Loucy (cell line): Measurements from ENCODE around the gene SH3PXD2A.

Experiments used
- H2AFZ ChIP-seq: fragments of 200-600 bp; sonication (generic); 2 replicates; pipeline ENCODE4 v1.6.0; 2016; ENCODE audit warnings: antibody characterized with exemption, mild to moderate bottlenecking, low read length, moderate library complexity
- H3F3A ChIP-seq: fragments of 200-600 bp; 2 replicates; pipeline ENCODE4 v1.6.0; 2016; ENCODE audit warnings: antibody characterized with exemption, low read depth, mild to moderate bottlenecking
- H3K27me3 ChIP-seq: fragments of 200-600 bp; sonication (generic); 2 replicates; pipeline ENCODE4 v1.6.1; 2014; ENCODE audit warnings: low read length, mild to moderate bottlenecking; ENCODE audit not compliant: insufficient read depth, poor library complexity, severe bottlenecking
- H3K36me3 ChIP-seq: fragments of 200-600 bp; sonication (generic); 2 replicates; pipeline ENCODE4 v1.6.1; 2016; ENCODE audit warnings: low read length; ENCODE audit not compliant: insufficient read depth
- H3K4me1 ChIP-seq: fragments of 200-600 bp; sonication (generic); 2 replicates; pipeline ENCODE4 v1.5.1; 2014; ENCODE audit warnings: low read length, mild to moderate bottlenecking; ENCODE audit not compliant: insufficient read depth, poor library complexity, severe bottlenecking
- H3K4me2 ChIP-seq: fragments of 200-600 bp; sonication (generic); 2 replicates; pipeline ENCODE4 v1.6.0; 2014; ENCODE audit warnings: antibody characterized with exemption, low read length, low read depth, mild to moderate bottlenecking; ENCODE audit not compliant: poor library complexity, severe bottlenecking
- H3K4me3 ChIP-seq: fragments of 200-600 bp; sonication (generic); 2 replicates; pipeline ENCODE4 v1.5.1; 2014; ENCODE audit warnings: low read length, mild to moderate bottlenecking, mixed read lengths; ENCODE audit not compliant: poor library complexity, severe bottlenecking
- H3K79me2 ChIP-seq: fragments of 200-600 bp; sonication (generic); 2 replicates; pipeline ENCODE4 v1.6.1; 2014; ENCODE audit warnings: low read length; ENCODE audit not compliant: insufficient read depth
- H3K9ac ChIP-seq: fragments of 200-600 bp; sonication (generic); 2 replicates; pipeline ENCODE4 v1.6.0; 2014; ENCODE audit warnings: mild to moderate bottlenecking, low read depth, low read length, moderate library complexity; ENCODE audit not compliant: poor library complexity, severe bottlenecking
- H3K9me2 ChIP-seq: fragments of 200-600 bp; sonication (generic); replicated peaks from 2 replicates; pipeline ENCODE4 v1.6.1; 2016; ENCODE audit warnings: low read depth, low read length, mixed read lengths
- H3K9me3 ChIP-seq: fragments of 200-600 bp; sonication (generic); 2 replicates; pipeline ENCODE4 v1.6.1; 2014; ENCODE audit warnings: mild to moderate bottlenecking, antibody characterized with exemption, low read length, low read depth; ENCODE audit not compliant: insufficient read depth
- H4K20me1 ChIP-seq: fragments of 200-600 bp; sonication (generic); 2 replicates; pipeline ENCODE4 v1.6.0; 2014; ENCODE audit warnings: antibody characterized with exemption, low read length, mild to moderate bottlenecking; ENCODE audit not compliant: insufficient read depth, poor library complexity, severe bottlenecking
- CTCF ChIP-seq: fragments of 200-600 bp; sonication (generic); conservative IDR thresholded peaks from 2 replicates; pipeline ENCODE4 v1.5.1; 2014; ENCODE audit warnings: mild to moderate bottlenecking, antibody characterized with exemption, low read length
- EZH2phosphoT487 ChIP-seq: fragments of 200-600 bp; IDR thresholded peaks from 2 replicates; pipeline ENCODE4 v1.6.1; 2018; ENCODE audit warnings: antibody characterized with exemption, mild to moderate bottlenecking, moderate library complexity, borderline replicate concordance

Gene SH3PXD2A

DNA sequence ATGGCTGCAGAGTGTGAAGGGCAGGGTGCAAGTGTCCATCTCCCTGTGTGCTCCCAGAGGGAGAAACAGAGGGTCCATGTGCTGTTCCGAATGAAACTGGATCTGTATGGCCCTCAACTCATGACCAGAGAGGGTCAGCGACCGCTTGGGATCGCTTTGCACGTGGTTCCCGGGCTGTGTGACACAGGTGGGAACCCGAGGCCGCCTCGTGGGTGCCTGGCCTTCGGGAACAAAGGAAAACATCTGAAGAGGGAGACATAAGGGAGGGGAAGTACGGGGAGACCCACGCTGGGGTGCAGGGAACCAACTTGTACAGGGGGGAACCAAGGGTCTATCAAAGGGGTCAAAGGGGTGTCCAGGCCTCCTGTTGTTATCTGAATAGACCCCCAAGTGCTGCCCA lies 57.5 kb downstream of the SH3PXD2A start:
- no peaks in the 10 kb centered on the region for H3K27me3 ChIP-seq
- H3K4me1 ChIP-seq = peaks cover 17% of the 10 kb centered on the region

GRCh38 chr10:103795634-103796270 lies 59.6 kb downstream of the SH3PXD2A start:
- H3K27me3 ChIP-seq = no peaks in the 10 kb centered on the region
- peaks cover 20% of the 10 kb centered on the region; the same call in 1 of the 2 replicates for H3K36me3 ChIP-seq
- TF ChIP-seq EZH2phosphoT487 = no peak

More for the DNA sequence above, 57.5 kb downstream of the SH3PXD2A start:
- TF ChIP-seq CTCF = no peak
- TF ChIP-seq EZH2phosphoT487 = no peak
- H2AFZ ChIP-seq = no peak overlapping the region
- H3K9me2 ChIP-seq = no peaks in the 10 kb centered on the region
- no peaks in the 10 kb centered on the region for H4K20me1 ChIP-seq
- H3K79me2 ChIP-seq = peaks cover 6% of the 10 kb centered on the region; the same call in 1 of the 2 replicates
- H3F3A ChIP-seq = no peaks in the 10 kb centered on the region
- H3K36me3 ChIP-seq = peaks cover 20% of the 10 kb centered on the region; the same call in 1 of the 2 replicates
- H3K9me3 ChIP-seq = no peaks in the 10 kb centered on the region
- no peak overlapping the region for H3K4me3 ChIP-seq
- H3K4me2 ChIP-seq = no peak overlapping the region
- H3K9ac ChIP-seq = no peak overlapping the region

DNA sequence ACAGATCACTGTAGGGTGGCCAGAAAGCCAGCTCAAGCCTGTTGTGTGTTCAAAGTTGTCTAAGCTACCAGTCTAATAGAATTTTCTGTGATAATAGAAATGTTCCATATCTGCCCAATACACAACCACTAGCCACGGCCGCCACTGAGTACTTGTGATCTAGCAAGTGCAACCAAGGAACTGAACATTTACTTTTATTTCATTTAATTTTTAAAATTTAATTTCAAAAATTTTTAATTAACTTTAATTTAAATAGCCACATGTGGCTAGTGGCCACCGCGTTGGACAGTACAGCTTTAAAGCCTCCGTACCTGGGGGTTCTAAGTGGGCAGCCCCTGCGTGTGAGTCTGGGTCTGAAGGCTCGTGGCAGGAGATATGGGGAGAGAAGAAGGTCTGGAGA lies 60.4 kb downstream of the SH3PXD2A start:
- Histone ChIP-seq H2AFZ (no peak overlapping the region), H3K27me3 (no peaks in the 10 kb centered on the region), H3K9me2 (no peaks in the 10 kb centered on the region), H3K9me3 (no peaks in the 10 kb centered on the region), H4K20me1 (no peaks in the 10 kb centered on the region), H3K4me1 (peaks cover under 1% of the 10 kb centered on the region), H3K36me3 (peaks cover 17% of the 10 kb centered on the region; the same call in 1 of the 2 replicates), H3F3A (no peaks in the 10 kb centered on the region), H3K79me2 (no peaks in the 10 kb centered on the region), H3K9ac (no peak overlapping the region), H3K4me3 (no peak overlapping the region), H3K4me2 (no peak overlapping the region)
- TF ChIP-seq CTCF (no peak), EZH2phosphoT487 (no peak)

More at GRCh38 chr10:103795634-103796270, 59.6 kb downstream of the SH3PXD2A start:
- no peak overlapping the region for H3K4me2 ChIP-seq
- H3K79me2 ChIP-seq = no peaks in the 10 kb centered on the region
- no peaks in the 10 kb centered on the region for H3F3A ChIP-seq
- H3K9ac ChIP-seq = no peak overlapping the region
- peaks cover 8% of the 10 kb centered on the region for H3K4me1 ChIP-seq
- H3K9me3 ChIP-seq = no peaks in the 10 kb centered on the region
- H4K20me1 ChIP-seq = no peaks in the 10 kb centered on the region
- no peak overlapping the region for H2AFZ ChIP-seq
- no peaks in the 10 kb centered on the region for H3K9me2 ChIP-seq
- H3K4me3 ChIP-seq = no peak overlapping the region
